Right atrium auricular region (tissue), 2 donors: ENCODE data around the gene ZDHHC4. TPM values are rescaled to one million over a fixed set of nuclear protein-coding genes. Genes with fewer than 3 reads are reported as not detected.
A peak's percentile ranks its signal among the peaks of the same experiment; 100 is the strongest.

Experiments used
- DNase-seq: peaks from one replicate; pipeline ENCODE4 v3.0.0-alpha.2; 2019; ENCODE audit warnings: low spot score
- H3K27ac ChIP-seq, 2 donors: fragments of 200-600 bp; sonication (generic); 1 replicate in 1 of 2; 2 replicates in 1 of 2; pipeline ENCODE4 v1.5.1; 2016 to 2019
- H3K27me3 ChIP-seq, 2 donors: fragments of 200-600 bp; sonication (generic); one replicate each; pipeline versions ENCODE4 v1.5.1 to v1.6.0; 2017 to 2019
- H3K36me3 ChIP-seq: fragments of 200-600 bp; sonication (generic); one replicate; pipeline ENCODE4 v1.5.1; 2016
- H3K4me1 ChIP-seq, 2 donors: fragments of 200-600 bp; sonication (generic); one replicate each; pipeline versions ENCODE4 v1.5.1 to v1.6.0; 2017 to 2019
- H3K4me3 ChIP-seq, 2 donors: fragments of 200-600 bp; sonication (generic); 1 replicate in 1 of 2; 2 replicates in 1 of 2; pipeline ENCODE4 v1.5.1; 2017 to 2019; ENCODE audit warnings: mild to moderate bottlenecking in 1 of 2, moderate library complexity in 1 of 2
- H3K9me3 ChIP-seq, 2 donors: fragments of 200-600 bp; sonication (generic); one replicate each; pipeline ENCODE4 v1.5.1; 2019
- CTCF ChIP-seq, 2 donors: fragments of 200-600 bp; sonication (generic); IDR thresholded peaks; one replicate each; pipeline ENCODE4 v1.5.1; 2019; ENCODE audit warnings: antibody characterized with exemption in 2 of 2
- total RNA-seq, 2 donors: library from RNA; depleted of rRNA; stranded (reverse); fragments of >200 nt; gene quantifications; one replicate each; pipeline ENCODE4 v1.1.0, GENCODE V29; 2016

The ZDHHC4 gene
- total RNA-seq = 10 to 100 TPM; 37.5 to 48.4 TPM

- Histone ChIP-seq H3K36me3 (peaks cover 15% of the 10 kb centered on the region), H3K27me3 (no peaks in the 10 kb centered on the region), H3K4me1 (no peaks in the 10 kb centered on the region), H3K27ac (peak within 1 kb of the TSS; percentile 91 to 92), H3K4me3 (peak within 1 kb of the TSS; percentile 64 to 66), H3K9me3 (no peaks in the 10 kb centered on the region)
- peak in 1 of 2 donors; percentile 22 for TF ChIP-seq CTCF (IDR thresholded peaks at IDR 0.05)
- DNase-seq = peak; percentile 88
Measured at GRCh38 chr7:6577369-6578113, at the start of gene ZDHHC4. Gene ZDHHC4 (plus strand): TSS chr7:6577454. CDS start chr7:6580562, 3,108 bp downstream.

- Histone ChIP-seq H3K36me3 (no peaks in the 10 kb centered on the region), H3K27ac (no peak overlapping the region), H3K4me3 (no peak overlapping the region), H3K27me3 (peaks cover 0 to 9% of the 10 kb centered on the region in 2 donors), H3K4me1 (peaks cover 0 to 17% of the 10 kb centered on the region in 2 donors), H3K9me3 (no peaks in the 10 kb centered on the region)
- no peak for DNase-seq
- TF ChIP-seq CTCF (IDR thresholded peaks at IDR 0.05) = no peak
Measured at GRCh38 chr7:6528401-6529130, 48.7 kb upstream of the ZDHHC4 start.

GRCh38 chr7:6529643-6530042 lies 47.6 kb upstream of the ZDHHC4 start:
- Histone ChIP-seq H3K4me1 (peaks cover 0 to 17% of the 10 kb centered on the region in 2 donors), H3K9me3 (no peaks in the 10 kb centered on the region), H3K27me3 (peaks cover 0 to 9% of the 10 kb centered on the region in 2 donors), H3K27ac (no peak overlapping the region), H3K4me3 (no peak overlapping the region), H3K36me3 (no peaks in the 10 kb centered on the region)
- no peak for DNase-seq
- TF ChIP-seq CTCF (IDR thresholded peaks at IDR 0.05) = no peak

- peak overlapping the region; percentile 6 to 40 for H3K4me3 ChIP-seq
- no peaks in the 10 kb centered on the region for H3K36me3 ChIP-seq
- TF ChIP-seq CTCF (IDR thresholded peaks at IDR 0.05) = no peak
Measured at GRCh38 chr7:6530626-6531491, 46.4 kb upstream of the ZDHHC4 start.

GRCh38 chr7:6531492-6532279 lies 45.6 kb upstream of the ZDHHC4 start:
- Histone ChIP-seq H3K4me3 (no peak overlapping the region), H3K27ac (no peak overlapping the region), H3K9me3 (no peaks in the 10 kb centered on the region), H3K36me3 (no peaks in the 10 kb centered on the region), H3K4me1 (peaks cover 0 to 23% of the 10 kb centered on the region in 2 donors), H3K27me3 (peaks cover 0 to 15% of the 10 kb centered on the region in 2 donors)
- no peak for TF ChIP-seq CTCF (IDR thresholded peaks at IDR 0.05)
- DNase-seq = no peak

More at GRCh38 chr7:6530626-6531491, 46.4 kb upstream of the ZDHHC4 start:
- Histone ChIP-seq H3K4me1 (peaks cover 0 to 17% of the 10 kb centered on the region in 2 donors), H3K27ac (no peak overlapping the region), H3K9me3 (no peaks in the 10 kb centered on the region), H3K27me3 (peaks cover 0 to 9% of the 10 kb centered on the region in 2 donors)
- DNase-seq = no peak
